ENCODE measurements around the gene SIRT5. TPM values are rescaled to one million over a fixed set of nuclear protein-coding genes. Genes with fewer than 3 reads are reported as not detected.

The SIRT5 gene
- total RNA-seq, 2 donors from 2014 or later, result 13.3 to 13.7 TPM

- no peak overlapping the region for H3K9ac ChIP-seq (ENCODE audit: low read depth in 2 of 2, low read length in 2 of 2)
- DNase-seq, result no peak
- no peaks in the 10 kb centered on the region for H3K27me3 ChIP-seq
- no peak overlapping the region for H3K27ac ChIP-seq
- no peak for TF ChIP-seq CTCF (IDR thresholded peaks at IDR 0.05)
- no peak overlapping the region for H3K4me3 ChIP-seq
- no peaks in the 10 kb centered on the region for H3K4me1 ChIP-seq
- no peaks in the 10 kb centered on the region for H3K9me3 ChIP-seq
- H3K36me3 ChIP-seq, result no peaks in the 10 kb centered on the region
- intact Hi-C loops (cut with DNase I), result no loop called here
These were observed 7.4 kb downstream of the SIRT5 start for GRCh38 chr6:13581700-13582229.

GRCh38 chr6:13586603-13587542, 12.5 kb downstream of the SIRT5 start:
- Histone ChIP-seq H3K36me3 (peaks cover 8% of the 10 kb centered on the region), H3K27me3 (no peaks in the 10 kb centered on the region), H3K9ac (ENCODE audit: low read depth in 2 of 2, low read length in 2 of 2) (no peak overlapping the region), H3K4me3 (no peak overlapping the region), H3K9me3 (no peaks in the 10 kb centered on the region), H3K4me1 (no peaks in the 10 kb centered on the region), H3K27ac (no peak overlapping the region)
- intact Hi-C loops (cut with DNase I), result no loop called here
- TF ChIP-seq CTCF (IDR thresholded peaks at IDR 0.05), result no peak
- DNase-seq, result no peak

GRCh38 chr6:13589801-13590200, 15.4 kb downstream of the SIRT5 start:
- Histone ChIP-seq H3K4me3 (no peak overlapping the region), H3K4me1 (no peaks in the 10 kb centered on the region), H3K9me3 (no peaks in the 10 kb centered on the region), H3K36me3 (peaks cover 14% of the 10 kb centered on the region), H3K27me3 (no peaks in the 10 kb centered on the region), H3K27ac (no peak overlapping the region), H3K9ac (ENCODE audit: low read depth in 2 of 2, low read length in 2 of 2) (no peak overlapping the region)
- no peak for TF ChIP-seq CTCF (IDR thresholded peaks at IDR 0.05)
- no peak for DNase-seq
- intact Hi-C loops (cut with DNase I), result no loop called here

GRCh38 chr6:13590574-13591153, 16.3 kb downstream of the SIRT5 start:
- no peak for TF ChIP-seq CTCF (IDR thresholded peaks at IDR 0.05)
- Histone ChIP-seq H3K9ac (ENCODE audit: low read depth in 2 of 2, low read length in 2 of 2) (no peak overlapping the region), H3K36me3 (peaks cover 14% of the 10 kb centered on the region), H3K4me3 (no peak overlapping the region), H3K27me3 (no peaks in the 10 kb centered on the region), H3K9me3 (no peaks in the 10 kb centered on the region), H3K27ac (no peak overlapping the region), H3K4me1 (no peaks in the 10 kb centered on the region)
- intact Hi-C loops (cut with DNase I), result no loop called here
- no peak for DNase-seq

GRCh38 chr6:13591205-13591921, 17.0 kb downstream of the SIRT5 start:
- no peak overlapping the region for H3K9ac ChIP-seq (ENCODE audit: low read depth in 2 of 2, low read length in 2 of 2)
- no peak overlapping the region for H3K27ac ChIP-seq
- no peaks in the 10 kb centered on the region for H3K4me1 ChIP-seq
- no peak for TF ChIP-seq CTCF (IDR thresholded peaks at IDR 0.05)
- no peaks in the 10 kb centered on the region for H3K9me3 ChIP-seq
- H3K27me3 ChIP-seq, result no peaks in the 10 kb centered on the region
- intact Hi-C loops (cut with DNase I), result no loop called here
- no peak for DNase-seq
- H3K36me3 ChIP-seq, result peaks cover 14% of the 10 kb centered on the region
- no peak overlapping the region for H3K4me3 ChIP-seq
